ENCODE results near the gene HIF1AN.
A peak's percentile ranks its signal among the peaks of the same experiment; 100 is the strongest.

Gene HIF1AN
- long read RNA-seq, full-length matches to known transcripts = 92 of 130 reads
- long read RNA-seq, partial matches to known transcripts = 3 of 130 reads
- long read RNA-seq, other reads (novel, unspliced or antisense) = 35 of 130 reads

DNA sequence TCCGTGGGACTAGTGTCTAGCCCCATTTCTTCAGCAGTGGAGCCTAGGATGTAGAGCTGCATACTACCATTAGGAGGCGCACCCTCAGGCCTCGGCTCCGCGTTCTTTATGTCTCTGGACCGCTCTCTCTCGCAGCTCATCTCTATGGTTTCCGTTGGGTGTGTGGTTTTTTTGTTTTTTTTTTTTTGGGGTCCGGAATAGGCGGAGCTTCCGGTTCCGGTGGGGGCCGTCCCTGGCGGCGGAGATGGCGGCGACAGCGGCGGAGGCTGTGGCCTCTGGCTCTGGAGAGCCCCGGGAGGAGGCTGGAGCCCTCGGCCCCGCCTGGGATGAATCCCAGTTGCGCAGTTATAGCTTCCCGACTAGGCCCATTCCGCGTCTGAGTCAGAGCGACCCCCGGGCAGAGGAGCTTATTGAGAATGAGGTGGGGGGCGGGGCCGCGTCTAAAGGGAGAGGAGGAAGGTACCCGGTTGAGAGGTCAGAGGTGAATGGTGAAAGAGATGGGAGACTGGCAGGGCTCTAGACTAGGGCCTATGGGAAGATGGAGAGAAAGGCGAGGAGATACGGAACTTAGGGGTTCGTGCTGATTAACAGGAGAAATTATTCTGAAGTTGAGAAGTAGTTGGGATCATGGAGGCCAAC lies at the start of gene HIF1AN:
HIF1AN (plus strand) TSS at position 229 of the 639 bp plus-strand sequence; CDS start at position 245, 16 bp downstream.
- Histone ChIP-seq H3K27ac (replicated peaks) (peak within 1 kb of the TSS; percentile 64), H3K4me3 (replicated peaks; ENCODE audit: insufficient read depth, low read length) (peak within 1 kb of the TSS; percentile 81), H3K27me3 (ENCODE audit: insufficient read depth, poor library complexity, severe bottlenecking) (no peaks in the 10 kb centered on the region)
- TF ChIP-seq GABPA (IDR thresholded peaks at IDR 0.05; ENCODE audit: low read depth) (peak; percentile 91), POLR2AphosphoS5 (IDR thresholded peaks at IDR 0.05; ENCODE audit: low read depth) (peak; percentile 83), SPI1 (IDR thresholded peaks at IDR 0.05; ENCODE audit: borderline replicate concordance, low read depth) (no peak)
- TF ChIP-seq, protein P1, sequence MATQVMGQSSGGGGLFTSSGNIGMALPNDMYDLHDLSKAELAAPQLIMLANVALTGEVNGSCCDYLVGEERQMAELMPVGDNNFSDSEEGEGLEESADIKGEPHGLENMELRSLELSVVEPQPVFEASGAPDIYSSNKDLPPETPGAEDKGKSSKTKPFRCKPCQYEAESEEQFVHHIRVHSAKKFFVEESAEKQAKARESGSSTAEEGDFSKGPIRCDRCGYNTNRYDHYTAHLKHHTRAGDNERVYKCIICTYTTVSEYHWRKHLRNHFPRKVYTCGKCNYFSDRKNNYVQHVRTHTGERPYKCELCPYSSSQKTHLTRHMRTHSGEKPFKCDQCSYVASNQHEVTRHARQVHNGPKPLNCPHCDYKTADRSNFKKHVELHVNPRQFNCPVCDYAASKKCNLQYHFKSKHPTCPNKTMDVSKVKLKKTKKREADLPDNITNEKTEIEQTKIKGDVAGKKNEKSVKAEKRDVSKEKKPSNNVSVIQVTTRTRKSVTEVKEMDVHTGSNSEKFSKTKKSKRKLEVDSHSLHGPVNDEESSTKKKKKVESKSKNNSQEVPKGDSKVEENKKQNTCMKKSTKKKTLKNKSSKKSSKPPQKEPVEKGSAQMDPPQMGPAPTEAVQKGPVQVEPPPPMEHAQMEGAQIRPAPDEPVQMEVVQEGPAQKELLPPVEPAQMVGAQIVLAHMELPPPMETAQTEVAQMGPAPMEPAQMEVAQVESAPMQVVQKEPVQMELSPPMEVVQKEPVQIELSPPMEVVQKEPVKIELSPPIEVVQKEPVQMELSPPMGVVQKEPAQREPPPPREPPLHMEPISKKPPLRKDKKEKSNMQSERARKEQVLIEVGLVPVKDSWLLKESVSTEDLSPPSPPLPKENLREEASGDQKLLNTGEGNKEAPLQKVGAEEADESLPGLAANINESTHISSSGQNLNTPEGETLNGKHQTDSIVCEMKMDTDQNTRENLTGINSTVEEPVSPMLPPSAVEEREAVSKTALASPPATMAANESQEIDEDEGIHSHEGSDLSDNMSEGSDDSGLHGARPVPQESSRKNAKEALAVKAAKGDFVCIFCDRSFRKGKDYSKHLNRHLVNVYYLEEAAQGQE (IDR thresholded peaks at IDR 0.05; ENCODE audit: insufficient replicate concordance, low read depth) = peak; percentile 44
- TF ChIP-seq, protein P2, sequence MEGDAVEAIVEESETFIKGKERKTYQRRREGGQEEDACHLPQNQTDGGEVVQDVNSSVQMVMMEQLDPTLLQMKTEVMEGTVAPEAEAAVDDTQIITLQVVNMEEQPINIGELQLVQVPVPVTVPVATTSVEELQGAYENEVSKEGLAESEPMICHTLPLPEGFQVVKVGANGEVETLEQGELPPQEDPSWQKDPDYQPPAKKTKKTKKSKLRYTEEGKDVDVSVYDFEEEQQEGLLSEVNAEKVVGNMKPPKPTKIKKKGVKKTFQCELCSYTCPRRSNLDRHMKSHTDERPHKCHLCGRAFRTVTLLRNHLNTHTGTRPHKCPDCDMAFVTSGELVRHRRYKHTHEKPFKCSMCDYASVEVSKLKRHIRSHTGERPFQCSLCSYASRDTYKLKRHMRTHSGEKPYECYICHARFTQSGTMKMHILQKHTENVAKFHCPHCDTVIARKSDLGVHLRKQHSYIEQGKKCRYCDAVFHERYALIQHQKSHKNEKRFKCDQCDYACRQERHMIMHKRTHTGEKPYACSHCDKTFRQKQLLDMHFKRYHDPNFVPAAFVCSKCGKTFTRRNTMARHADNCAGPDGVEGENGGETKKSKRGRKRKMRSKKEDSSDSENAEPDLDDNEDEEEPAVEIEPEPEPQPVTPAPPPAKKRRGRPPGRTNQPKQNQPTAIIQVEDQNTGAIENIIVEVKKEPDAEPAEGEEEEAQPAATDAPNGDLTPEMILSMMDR (IDR thresholded peaks at IDR 0.05; ENCODE audit: insufficient read depth, low read length) = peak; percentile 97
- DNase-seq (ENCODE audit: low read depth in 1 of 2, low spot score in 1 of 2) = peak; percentile 94

DNA sequence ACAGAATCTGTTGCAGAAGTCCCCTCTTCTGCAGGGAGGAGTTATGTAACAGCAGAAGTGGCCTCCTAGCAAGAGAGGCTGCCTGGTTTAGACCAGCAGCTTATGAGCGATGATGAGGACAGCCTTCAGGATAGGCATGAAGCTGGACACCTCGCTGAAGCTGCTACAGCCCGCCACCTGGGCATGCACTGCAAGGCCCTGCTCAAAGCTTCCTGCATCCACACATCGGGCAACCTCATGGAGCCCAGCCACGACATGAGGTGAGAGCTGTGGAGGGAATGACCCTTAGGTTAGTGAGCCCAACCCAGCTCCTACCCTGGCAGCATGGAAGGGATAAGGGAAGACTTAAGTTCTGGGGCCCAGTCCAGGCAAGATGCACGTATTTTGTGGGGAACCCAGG lies 48.2 kb upstream of the HIF1AN start:
- Histone ChIP-seq H3K27ac (replicated peaks) (no peak overlapping the region), H3K27me3 (ENCODE audit: insufficient read depth, poor library complexity, severe bottlenecking) (no peaks in the 10 kb centered on the region), H3K4me3 (replicated peaks; ENCODE audit: insufficient read depth, low read length) (no peak overlapping the region)
- no peak for DNase-seq (ENCODE audit: low read depth in 1 of 2, low spot score in 1 of 2)
- TF ChIP-seq SPI1 (IDR thresholded peaks at IDR 0.05; ENCODE audit: borderline replicate concordance, low read depth) (no peak), GABPA (IDR thresholded peaks at IDR 0.05; ENCODE audit: low read depth) (no peak), POLR2AphosphoS5 (IDR thresholded peaks at IDR 0.05; ENCODE audit: low read depth) (no peak)
- TF ChIP-seq, protein P2 (IDR thresholded peaks at IDR 0.05; ENCODE audit: insufficient read depth, low read length) = no peak
- TF ChIP-seq, protein P1 (IDR thresholded peaks at IDR 0.05; ENCODE audit: insufficient replicate concordance, low read depth) = no peak

DNA sequence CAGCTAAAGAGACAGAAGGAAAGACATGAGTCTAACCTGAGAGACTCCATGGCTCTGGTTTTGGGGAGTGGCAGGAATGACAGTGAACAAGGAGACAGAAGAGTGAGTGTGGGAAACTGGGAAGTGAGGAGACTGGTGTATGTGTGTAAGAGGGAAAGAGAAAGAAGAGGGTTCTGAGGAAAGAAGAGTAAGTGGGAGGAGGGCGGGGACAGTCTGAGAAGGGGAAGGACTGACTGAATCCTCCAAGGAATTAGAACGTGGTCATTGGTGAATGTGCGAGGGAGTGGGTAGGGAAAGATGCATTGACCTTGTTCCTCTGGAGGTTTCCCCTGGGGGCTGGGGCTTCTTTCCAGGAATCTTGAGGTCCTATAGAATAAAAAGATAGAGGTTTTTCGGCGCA lies 46.3 kb upstream of the HIF1AN start:
- DNase-seq (ENCODE audit: low read depth in 1 of 2, low spot score in 1 of 2) = no peak
- Histone ChIP-seq H3K27me3 (ENCODE audit: insufficient read depth, poor library complexity, severe bottlenecking) (no peaks in the 10 kb centered on the region), H3K4me3 (replicated peaks; ENCODE audit: insufficient read depth, low read length) (no peak overlapping the region), H3K27ac (replicated peaks) (no peak overlapping the region)
- TF ChIP-seq GABPA (IDR thresholded peaks at IDR 0.05; ENCODE audit: low read depth) (no peak), SPI1 (IDR thresholded peaks at IDR 0.05; ENCODE audit: borderline replicate concordance, low read depth) (no peak), POLR2AphosphoS5 (IDR thresholded peaks at IDR 0.05; ENCODE audit: low read depth) (no peak)
- TF ChIP-seq, protein P1 (IDR thresholded peaks at IDR 0.05; ENCODE audit: insufficient replicate concordance, low read depth) = no peak
- TF ChIP-seq, protein P2 (IDR thresholded peaks at IDR 0.05; ENCODE audit: insufficient read depth, low read length) = no peak

Data from HL-60 (cell line).